Loucy (cell line): ENCODE data around the gene ATG7.

Experiments
- H2AFZ ChIP-seq: fragments of 200-600 bp; sonication (generic); 2 replicates; pipeline ENCODE4 v1.6.0; 2016; ENCODE audit warnings: antibody characterized with exemption, mild to moderate bottlenecking, low read length, moderate library complexity
- H3F3A ChIP-seq: fragments of 200-600 bp; 2 replicates; pipeline ENCODE4 v1.6.0; 2016; ENCODE audit warnings: antibody characterized with exemption, low read depth, mild to moderate bottlenecking
- H3K27me3 ChIP-seq: fragments of 200-600 bp; sonication (generic); 2 replicates; pipeline ENCODE4 v1.6.1; 2014; ENCODE audit warnings: low read length, mild to moderate bottlenecking; ENCODE audit not compliant: insufficient read depth, poor library complexity, severe bottlenecking
- H3K36me3 ChIP-seq: fragments of 200-600 bp; sonication (generic); 2 replicates; pipeline ENCODE4 v1.6.1; 2016; ENCODE audit warnings: low read length; ENCODE audit not compliant: insufficient read depth
- H3K4me1 ChIP-seq: fragments of 200-600 bp; sonication (generic); 2 replicates; pipeline ENCODE4 v1.5.1; 2014; ENCODE audit warnings: low read length, mild to moderate bottlenecking; ENCODE audit not compliant: insufficient read depth, poor library complexity, severe bottlenecking
- H3K4me2 ChIP-seq: fragments of 200-600 bp; sonication (generic); 2 replicates; pipeline ENCODE4 v1.6.0; 2014; ENCODE audit warnings: antibody characterized with exemption, low read length, low read depth, mild to moderate bottlenecking; ENCODE audit not compliant: poor library complexity, severe bottlenecking
- H3K4me3 ChIP-seq: fragments of 200-600 bp; sonication (generic); 2 replicates; pipeline ENCODE4 v1.5.1; 2014; ENCODE audit warnings: low read length, mild to moderate bottlenecking, mixed read lengths; ENCODE audit not compliant: poor library complexity, severe bottlenecking
- H3K79me2 ChIP-seq: fragments of 200-600 bp; sonication (generic); 2 replicates; pipeline ENCODE4 v1.6.1; 2014; ENCODE audit warnings: low read length; ENCODE audit not compliant: insufficient read depth
- H3K9ac ChIP-seq: fragments of 200-600 bp; sonication (generic); 2 replicates; pipeline ENCODE4 v1.6.0; 2014; ENCODE audit warnings: mild to moderate bottlenecking, low read depth, low read length, moderate library complexity; ENCODE audit not compliant: poor library complexity, severe bottlenecking
- H3K9me2 ChIP-seq: fragments of 200-600 bp; sonication (generic); replicated peaks from 2 replicates; pipeline ENCODE4 v1.6.1; 2016; ENCODE audit warnings: low read depth, low read length, mixed read lengths
- H3K9me3 ChIP-seq: fragments of 200-600 bp; sonication (generic); 2 replicates; pipeline ENCODE4 v1.6.1; 2014; ENCODE audit warnings: mild to moderate bottlenecking, antibody characterized with exemption, low read length, low read depth; ENCODE audit not compliant: insufficient read depth
- H4K20me1 ChIP-seq: fragments of 200-600 bp; sonication (generic); 2 replicates; pipeline ENCODE4 v1.6.0; 2014; ENCODE audit warnings: antibody characterized with exemption, low read length, mild to moderate bottlenecking; ENCODE audit not compliant: insufficient read depth, poor library complexity, severe bottlenecking
- CTCF ChIP-seq: fragments of 200-600 bp; sonication (generic); conservative IDR thresholded peaks from 2 replicates; pipeline ENCODE4 v1.5.1; 2014; ENCODE audit warnings: mild to moderate bottlenecking, antibody characterized with exemption, low read length
- EZH2phosphoT487 ChIP-seq: fragments of 200-600 bp; IDR thresholded peaks from 2 replicates; pipeline ENCODE4 v1.6.1; 2018; ENCODE audit warnings: antibody characterized with exemption, mild to moderate bottlenecking, moderate library complexity, borderline replicate concordance

Gene ATG7

GRCh38 chr3:11588755-11589154, 316.6 kb downstream of the ATG7 start:
- Histone ChIP-seq H3K27me3 (no peaks in the 10 kb centered on the region), H3K4me1 (peaks cover 4% of the 10 kb centered on the region), H3K9ac (no peak overlapping the region), H3K9me3 (no peaks in the 10 kb centered on the region), H3K9me2 (no peaks in the 10 kb centered on the region), H3K79me2 (peaks cover 100% of the 10 kb centered on the region), H3F3A (no peaks in the 10 kb centered on the region), H3K36me3 (peaks cover 77% of the 10 kb centered on the region; the same call in 1 of the 2 replicates), H4K20me1 (peaks cover 99% of the 10 kb centered on the region), H2AFZ (no peak overlapping the region), H3K4me2 (no peak overlapping the region), H3K4me3 (no peak overlapping the region)
- TF ChIP-seq EZH2phosphoT487 (no peak), CTCF (no peak)

GRCh38 chr3:11589706-11590105, 317.5 kb downstream of the ATG7 start:
- Histone ChIP-seq H3K79me2 (peaks cover 100% of the 10 kb centered on the region), H3K36me3 (peaks cover 86% of the 10 kb centered on the region; the same call in 1 of the 2 replicates), H3K4me1 (peaks cover 4% of the 10 kb centered on the region)

GRCh38 chr3:11591002-11591355, 318.8 kb downstream of the ATG7 start:
- H3K4me2 ChIP-seq, result no peak overlapping the region
- H2AFZ ChIP-seq, result no peak overlapping the region
- H3K79me2 ChIP-seq, result peaks cover 94% of the 10 kb centered on the region
- H3K36me3 ChIP-seq, result peaks cover 86% of the 10 kb centered on the region; the same call in 1 of the 2 replicates
- H3F3A ChIP-seq, result no peaks in the 10 kb centered on the region
- no peaks in the 10 kb centered on the region for H3K9me3 ChIP-seq
- peaks cover 88% of the 10 kb centered on the region for H4K20me1 ChIP-seq
- H3K27me3 ChIP-seq, result no peaks in the 10 kb centered on the region
- TF ChIP-seq CTCF (no peak), EZH2phosphoT487 (no peak)
- H3K9me2 ChIP-seq, result no peaks in the 10 kb centered on the region
- no peak overlapping the region for H3K4me3 ChIP-seq
- H3K9ac ChIP-seq, result no peak overlapping the region
- peaks cover 4% of the 10 kb centered on the region for H3K4me1 ChIP-seq

More at GRCh38 chr3:11589706-11590105, 317.5 kb downstream of the ATG7 start:
- no peak overlapping the region for H3K9ac ChIP-seq
- no peak for TF ChIP-seq CTCF
- no peak for TF ChIP-seq EZH2phosphoT487
- H3K9me3 ChIP-seq, result no peaks in the 10 kb centered on the region
- H3F3A ChIP-seq, result no peaks in the 10 kb centered on the region
- H2AFZ ChIP-seq, result no peak overlapping the region
- no peak overlapping the region for H3K4me3 ChIP-seq
- peaks cover 99% of the 10 kb centered on the region for H4K20me1 ChIP-seq
- H3K27me3 ChIP-seq, result no peaks in the 10 kb centered on the region
- H3K9me2 ChIP-seq, result no peaks in the 10 kb centered on the region
- no peak overlapping the region for H3K4me2 ChIP-seq
